T follicular helper cell (primary cell): Measurements from ENCODE around the gene CDRT15L2.
"Not testable (repeated sequence)": the region's sequence is repeated elsewhere in the genome, so short reads cannot be mapped to it uniquely, and the experiment has no call there.

Source experiments
- DNase-seq: peaks from one replicate; pipeline ENCODE4 v3.0.0-alpha.2; 2020; ENCODE audit warnings: low read depth

CDRT15L2 gene

DNA sequence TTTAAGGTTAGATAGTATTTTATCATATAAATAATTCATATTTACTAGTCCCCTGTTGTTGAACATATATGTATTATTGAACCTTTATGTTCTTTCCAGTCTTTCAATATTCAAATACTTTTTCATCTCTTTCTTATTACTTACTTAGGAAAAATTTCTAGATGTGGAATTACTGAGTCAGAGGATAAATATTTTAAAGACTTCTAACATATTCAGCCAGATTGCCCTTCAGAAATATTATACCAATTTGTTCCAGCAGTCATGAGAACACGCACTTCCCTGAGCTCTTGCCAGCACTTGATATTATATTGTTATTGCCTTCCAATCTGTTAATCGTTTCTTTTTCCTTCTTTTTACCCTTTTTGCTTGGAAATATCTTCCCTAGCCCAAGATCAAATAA, 4.5 kb upstream of the CDRT15L2 start:
- not testable (repeated sequence) for DNase-seq

DNA sequence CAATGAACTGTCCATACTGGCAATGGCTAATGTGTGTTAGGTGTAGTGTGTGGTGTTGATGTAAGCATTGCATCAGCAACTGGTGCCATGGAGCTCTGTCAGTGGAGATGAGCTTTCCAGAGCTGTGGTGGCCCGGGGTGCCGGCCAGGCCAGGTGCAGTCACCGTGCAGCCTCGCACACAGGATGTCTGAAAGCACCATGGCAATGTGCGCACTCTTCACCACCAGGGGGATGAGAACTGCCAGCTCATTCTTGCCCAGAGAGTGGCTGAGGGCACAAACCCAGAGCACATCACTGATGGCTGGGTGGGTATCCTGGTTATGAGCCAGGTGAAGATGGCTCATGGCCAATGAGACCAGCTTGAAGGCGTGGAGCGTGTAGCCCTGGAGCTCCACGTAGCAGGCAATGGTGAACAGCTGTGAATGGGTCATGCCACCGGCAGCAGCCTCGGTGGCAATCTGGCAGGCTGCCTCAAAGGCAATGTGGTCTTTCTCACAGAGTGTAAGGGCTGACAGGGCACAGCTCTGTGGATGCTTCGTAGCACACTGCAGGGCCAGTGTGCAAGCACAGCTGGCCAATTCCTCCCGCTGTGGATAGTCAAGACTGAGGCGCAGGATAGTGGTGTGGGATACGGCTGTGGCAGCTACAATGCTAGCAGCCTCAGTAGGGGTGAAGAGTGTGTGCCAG, 4.5 kb downstream of the CDRT15L2 start:
- not testable (repeated sequence) for DNase-seq

- not testable (repeated sequence) for DNase-seq
These were observed 9.4 kb downstream of the CDRT15L2 start for GRCh38 chr17:20588744-20589453.

DNA sequence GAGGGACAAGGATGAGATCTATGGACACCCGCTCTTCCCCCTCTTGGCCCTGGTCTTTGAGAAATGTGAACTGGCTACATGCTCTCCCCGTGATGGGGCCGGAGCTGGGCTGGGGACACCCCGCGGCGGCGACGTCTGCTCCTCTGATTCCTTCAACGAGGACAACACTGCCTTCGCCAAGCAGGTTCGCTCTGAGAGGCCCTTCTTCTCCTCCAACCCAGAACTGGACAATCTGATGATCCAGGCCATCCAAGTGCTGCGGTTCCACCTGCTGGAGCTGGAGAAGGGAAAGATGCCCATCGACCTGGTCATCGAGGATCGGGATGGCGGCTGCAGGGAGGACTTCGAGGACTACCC, 9.9 kb downstream of the CDRT15L2 start:
- DNase-seq: not testable (repeated sequence)

GRCh38 chr17:20591040-20591439, 11.5 kb downstream of the CDRT15L2 start:
- not testable (repeated sequence) for DNase-seq

GRCh38 chr17:20605568-20605967, 26.0 kb downstream of the CDRT15L2 start:
- not testable (repeated sequence) for DNase-seq

DNA sequence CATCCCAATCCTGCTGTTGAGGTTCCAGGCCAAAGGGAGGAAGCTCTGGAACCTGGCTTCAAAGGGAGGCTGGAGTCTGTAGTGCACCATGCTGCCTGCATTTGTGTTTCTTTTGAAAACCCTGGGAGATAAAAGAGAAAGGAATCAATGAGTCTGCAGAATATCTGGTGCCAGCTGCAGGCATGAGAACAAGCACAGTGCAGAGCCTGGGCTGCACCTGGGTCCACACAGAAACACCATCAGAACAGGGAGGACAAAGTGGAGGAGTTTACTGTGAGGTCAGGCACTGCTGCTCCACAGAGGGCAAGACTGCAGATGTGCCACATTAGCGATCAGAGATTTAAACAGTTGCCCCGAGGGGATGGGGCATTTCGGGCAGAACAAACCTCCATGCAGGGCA, 30.0 kb downstream of the CDRT15L2 start:
- DNase-seq: not testable (repeated sequence)

DNA sequence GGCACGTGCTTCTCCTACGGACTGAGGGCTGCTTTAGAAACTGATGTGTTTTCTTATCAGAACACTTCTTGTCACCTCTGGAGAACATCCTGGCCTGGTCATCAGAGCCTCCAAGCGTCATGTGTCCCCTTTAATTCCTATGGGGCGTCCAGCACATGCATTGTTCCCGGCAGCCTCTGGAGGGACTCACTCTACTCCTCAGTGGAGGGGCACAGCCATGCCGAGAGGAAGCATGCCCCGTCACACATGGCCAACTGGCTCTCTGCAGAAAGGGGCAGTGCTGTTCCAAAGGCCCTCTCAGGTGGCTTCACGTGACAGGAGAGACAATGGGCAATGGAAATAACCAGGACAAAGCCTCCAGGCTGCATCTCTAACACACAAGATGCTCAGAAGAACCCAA, 31.8 kb downstream of the CDRT15L2 start:
- no peak for DNase-seq

DNA sequence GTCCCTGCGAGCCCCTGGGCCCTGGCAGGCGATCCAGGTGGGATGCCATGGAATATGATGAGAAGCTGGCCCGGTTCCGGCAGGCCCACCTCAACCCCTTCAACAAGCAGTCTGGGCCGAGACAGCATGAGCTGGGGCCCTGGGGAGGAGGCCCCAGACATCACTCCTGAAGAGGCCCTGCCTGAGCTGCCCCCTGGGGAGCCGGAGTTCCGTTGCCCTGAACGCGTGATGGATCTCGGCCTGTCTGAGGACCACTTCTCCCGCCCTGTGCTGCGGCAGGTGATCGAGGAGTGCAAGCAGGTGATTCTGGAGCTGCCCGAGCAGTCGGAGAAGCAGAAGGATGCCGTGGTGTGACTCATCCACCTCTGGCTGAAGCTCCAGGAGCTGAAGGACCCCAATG, 33.1 kb downstream of the CDRT15L2 start:
- no peak for DNase-seq

- no peak for DNase-seq
These were observed 33.7 kb downstream of the CDRT15L2 start for GRCh38 chr17:20613248-20613647.

DNA sequence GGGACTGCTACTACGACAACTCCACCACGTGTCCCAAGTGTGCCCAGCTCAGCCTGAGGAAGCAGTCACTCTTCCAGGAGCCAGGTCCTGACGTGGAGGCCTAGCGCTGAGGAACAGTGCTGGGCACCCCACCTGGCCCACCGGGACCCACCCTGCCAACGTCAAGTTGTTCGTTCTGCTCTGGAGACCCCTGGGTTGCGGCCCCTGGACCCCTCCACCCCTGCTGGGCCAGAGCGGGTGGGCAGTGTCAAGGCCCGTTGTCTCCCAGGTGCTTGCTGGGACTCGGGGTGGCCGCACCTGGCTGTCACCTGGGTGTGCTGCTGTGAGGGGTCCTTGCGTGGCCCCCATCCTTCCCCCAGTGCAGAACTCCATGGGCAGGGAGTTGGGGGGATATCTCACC, 34.4 kb downstream of the CDRT15L2 start:
- no peak for DNase-seq

GRCh38 chr17:20615461-20615860, 35.9 kb downstream of the CDRT15L2 start:
- not testable (repeated sequence) for DNase-seq
